Measurements from ENCODE around the gene EIF6.

Gene EIF6

GRCh38 chr20:35284267-35284991 is at the start of gene EIF6:
Gene EIF6, minus strand, starts transcription at chr20:35284772. Its CDS starts 285 bp downstream, at chr20:35284487.
- DNase-seq (ENCODE audit: low read depth): peak; percentile 63
- H3K4me3 ChIP-seq (ENCODE audit: low read depth, low read length): peak within 1 kb of the TSS; percentile 85
- TF ChIP-seq CTCF (IDR thresholded peaks at IDR 0.05; ENCODE audit: low read depth, low read length, missing control alignments): no peak
- in situ Hi-C loops (cut with HindIII; ENCODE audit: low sequenced_read_pairs): no loop called here

GRCh38 chr20:35333606-35334005 is 49.0 kb upstream of the EIF6 start:
- no peak for TF ChIP-seq CTCF (IDR thresholded peaks at IDR 0.05; ENCODE audit: low read depth, low read length, missing control alignments)
- H3K4me3 ChIP-seq (ENCODE audit: low read depth, low read length): no peak overlapping the region
- no peak for DNase-seq (ENCODE audit: low read depth)
- in situ Hi-C loops (cut with HindIII; ENCODE audit: low sequenced_read_pairs): no loop called here

- no peak overlapping the region for H3K4me3 ChIP-seq (ENCODE audit: low read depth, low read length)
- DNase-seq (ENCODE audit: low read depth): no peak
- in situ Hi-C loops (cut with HindIII; ENCODE audit: low sequenced_read_pairs): no loop called here
- no peak for TF ChIP-seq CTCF (IDR thresholded peaks at IDR 0.05; ENCODE audit: low read depth, low read length, missing control alignments)
These were observed 48.1 kb upstream of the EIF6 start for GRCh38 chr20:35332540-35333200.

- in situ Hi-C loops (cut with HindIII; ENCODE audit: low sequenced_read_pairs): no loop called here
- TF ChIP-seq CTCF (IDR thresholded peaks at IDR 0.05; ENCODE audit: low read depth, low read length, missing control alignments): peak; percentile 47
- no peak for DNase-seq (ENCODE audit: low read depth)
- no peak overlapping the region for H3K4me3 ChIP-seq (ENCODE audit: low read depth, low read length)
These were observed 45.0 kb upstream of the EIF6 start for GRCh38 chr20:35329435-35330139.

- H3K4me3 ChIP-seq (ENCODE audit: low read depth, low read length): no peak overlapping the region
- no peak for DNase-seq (ENCODE audit: low read depth)
- in situ Hi-C loops (cut with HindIII; ENCODE audit: low sequenced_read_pairs): no loop called here
- TF ChIP-seq CTCF (IDR thresholded peaks at IDR 0.05; ENCODE audit: low read depth, low read length, missing control alignments): no peak
These were observed 44.1 kb upstream of the EIF6 start for GRCh38 chr20:35328689-35329088.

- in situ Hi-C loops (cut with HindIII; ENCODE audit: low sequenced_read_pairs): no loop called here
- TF ChIP-seq CTCF (IDR thresholded peaks at IDR 0.05; ENCODE audit: low read depth, low read length, missing control alignments): no peak
- H3K4me3 ChIP-seq (ENCODE audit: low read depth, low read length): no peak overlapping the region
- DNase-seq (ENCODE audit: low read depth): no peak
These were observed 43.6 kb upstream of the EIF6 start for GRCh38 chr20:35328095-35328685.

Measured in astrocyte of the cerebellum (primary cell).